Neural cell (in vitro differentiated cells): ENCODE data around the gene MAD1L1. TPM values are rescaled to one million over a fixed set of nuclear protein-coding genes. Genes with fewer than 3 reads are reported as not detected.

Experiments
- H2AFZ ChIP-seq: fragments of 200-600, 300-800 bp; sonication (generic), shearing (Covaris generic); 2 replicates; pipeline ENCODE4 v1.6.0; 2014; ENCODE audit warnings: low read depth, mild to moderate bottlenecking, antibody characterized with exemption, low read length, moderate library complexity
- H3F3A ChIP-seq: fragments of 200-600 bp; shearing (Covaris generic); 2 replicates; pipeline ENCODE4 v1.6.1; 2016; ENCODE audit warnings: mild to moderate bottlenecking, moderate library complexity, mixed read lengths, antibody characterized with exemption, low read length; ENCODE audit not compliant: insufficient read depth, poor library complexity, severe bottlenecking
- H3K27ac ChIP-seq: fragments of 200-600, 300-800 bp; sonication (generic), shearing (Covaris generic); 2 replicates; pipeline ENCODE4 v1.5.1; 2014; ENCODE audit warnings: mild to moderate bottlenecking, low read length, moderate library complexity
- H3K27me3 ChIP-seq: fragments of 300-800, 200-600 bp; sonication (generic), shearing (Covaris generic); 2 replicates; pipeline ENCODE4 v1.6.0; 2014; ENCODE audit warnings: mild to moderate bottlenecking, low read depth, low read length, moderate library complexity; ENCODE audit not compliant: insufficient read depth
- H3K36me3 ChIP-seq: fragments of 300-800, 200-600 bp; sonication (generic), shearing (Covaris generic); 2 replicates; pipeline ENCODE4 v1.5.1; 2014; ENCODE audit warnings: mild to moderate bottlenecking, antibody characterized with exemption, low read length, moderate library complexity; ENCODE audit not compliant: insufficient read depth
- H3K4me2 ChIP-seq: fragments of 300-800, 200-600 bp; sonication (generic), shearing (Covaris generic); 2 replicates; pipeline ENCODE4 v1.6.0; 2014; ENCODE audit warnings: mild to moderate bottlenecking, low read length
- H3K4me3 ChIP-seq: fragments of 300-800, 200-600 bp; sonication (generic), shearing (Covaris generic); 2 replicates; pipeline ENCODE4 v1.5.1; 2014; ENCODE audit warnings: mild to moderate bottlenecking, low read length, moderate library complexity
- H3K79me2 ChIP-seq: fragments of 200-600 bp; shearing (Covaris generic); replicated peaks from 2 replicates; pipeline ENCODE4 v1.6.0; 2014; ENCODE audit warnings: mild to moderate bottlenecking, low read length, moderate library complexity; ENCODE audit not compliant: insufficient read depth
- H3K9ac ChIP-seq: fragments of 300-800, 200-600 bp; sonication (generic), shearing (Covaris generic); 2 replicates; pipeline ENCODE4 v1.6.1; 2016; ENCODE audit warnings: mild to moderate bottlenecking, low read length, mixed read lengths
- H3K9me2 ChIP-seq: fragments of 200-600 bp; shearing (Covaris generic); 2 replicates; pipeline ENCODE4 v1.6.1; 2016; ENCODE audit warnings: mild to moderate bottlenecking, low read length, mixed read lengths; ENCODE audit not compliant: insufficient read depth
- H3K9me3 ChIP-seq: fragments of 200-600, 300-800 bp; sonication (generic), shearing (Covaris generic); 2 replicates; pipeline ENCODE4 v1.6.1; 2016; ENCODE audit warnings: mild to moderate bottlenecking, mixed run types, low read length, moderate library complexity, mixed read lengths
- H4K20me1 ChIP-seq: fragments of 200-600 bp; shearing (Covaris generic); 2 replicates; pipeline ENCODE4 v1.6.1; 2016; ENCODE audit warnings: mild to moderate bottlenecking, mixed run types; ENCODE audit not compliant: insufficient read depth
- EP300 ChIP-seq: fragments of 450-650 bp; conservative IDR thresholded peaks from 2 replicates; pipeline ENCODE4 v1.6.1; 2014; ENCODE audit warnings: antibody characterized with exemption, mild to moderate bottlenecking, moderate library complexity; ENCODE audit not compliant: poor library complexity, severe bottlenecking
- EZH2 ChIP-seq: fragments of 200-600, 300-800 bp; shearing (Covaris generic), sonication (generic); IDR thresholded peaks from 2 replicates; pipeline ENCODE4 v1.6.1; 2014; ENCODE audit warnings: antibody characterized with exemption, low read length, borderline replicate concordance, mild to moderate bottlenecking; ENCODE audit not compliant: insufficient read depth, poor library complexity, severe bottlenecking
- MXI1 ChIP-seq: fragments of 450-650 bp; conservative IDR thresholded peaks from 2 replicates; pipeline ENCODE4 v1.6.1; 2014; ENCODE audit warnings: antibody characterized with exemption, mild to moderate bottlenecking; ENCODE audit not compliant: poor library complexity, severe bottlenecking
- POLR2AphosphoS5 ChIP-seq: IDR thresholded peaks from 2 replicates; pipeline ENCODE4 v1.6.1; 2012
- RAD21 ChIP-seq: fragments of 450-650 bp; conservative IDR thresholded peaks from 2 replicates; pipeline ENCODE4 v1.6.1; 2014; ENCODE audit warnings: antibody characterized with exemption, mild to moderate bottlenecking, moderate library complexity
- SMC3 ChIP-seq: fragments of 450-650 bp; conservative IDR thresholded peaks from 2 replicates; pipeline ENCODE4 v1.6.1; 2014; ENCODE audit warnings: antibody characterized with exemption, mild to moderate bottlenecking, moderate library complexity; ENCODE audit not compliant: poor library complexity
- TAF1 ChIP-seq: IDR thresholded peaks from 2 replicates; pipeline ENCODE4 v1.6.1; 2012; ENCODE audit warnings: low read depth
- polyA plus RNA-seq: library from polyadenylated mRNA; depleted of rRNA; stranded (reverse); fragments of >200 nt; gene quantifications from 2 replicates; pipeline ENCODE4 v1.2.3, GENCODE V29; 2014
- TF ChIP-seq, protein P1 (sequence below): fragments of 450-650 bp; IDR thresholded peaks from 2 replicates; pipeline ENCODE4 v1.5.1; 2014; ENCODE audit warnings: antibody characterized with exemption, mild to moderate bottlenecking, moderate library complexity; ENCODE audit not compliant: poor library complexity, severe bottlenecking
- TF ChIP-seq, protein P2 (sequence below): IDR thresholded peaks from 2 replicates; pipeline ENCODE4 v1.6.1; 2012; ENCODE audit warnings: borderline replicate concordance

The MAD1L1 gene
- polyA plus RNA-seq, 1 donor from 2014 or later, result 31.4 TPM

GRCh38 chr7:2191016-2191415 is 41.7 kb downstream of the MAD1L1 start:
- no peaks in the 10 kb centered on the region for H4K20me1 ChIP-seq
- H3K9me2 ChIP-seq, result no peaks in the 10 kb centered on the region
- no peaks in the 10 kb centered on the region for H3K9me3 ChIP-seq
- H3K27ac ChIP-seq, result no peak overlapping the region
- no peak for TF ChIP-seq EP300
- no peak for TF ChIP-seq EZH2
- TF ChIP-seq, protein P1, sequence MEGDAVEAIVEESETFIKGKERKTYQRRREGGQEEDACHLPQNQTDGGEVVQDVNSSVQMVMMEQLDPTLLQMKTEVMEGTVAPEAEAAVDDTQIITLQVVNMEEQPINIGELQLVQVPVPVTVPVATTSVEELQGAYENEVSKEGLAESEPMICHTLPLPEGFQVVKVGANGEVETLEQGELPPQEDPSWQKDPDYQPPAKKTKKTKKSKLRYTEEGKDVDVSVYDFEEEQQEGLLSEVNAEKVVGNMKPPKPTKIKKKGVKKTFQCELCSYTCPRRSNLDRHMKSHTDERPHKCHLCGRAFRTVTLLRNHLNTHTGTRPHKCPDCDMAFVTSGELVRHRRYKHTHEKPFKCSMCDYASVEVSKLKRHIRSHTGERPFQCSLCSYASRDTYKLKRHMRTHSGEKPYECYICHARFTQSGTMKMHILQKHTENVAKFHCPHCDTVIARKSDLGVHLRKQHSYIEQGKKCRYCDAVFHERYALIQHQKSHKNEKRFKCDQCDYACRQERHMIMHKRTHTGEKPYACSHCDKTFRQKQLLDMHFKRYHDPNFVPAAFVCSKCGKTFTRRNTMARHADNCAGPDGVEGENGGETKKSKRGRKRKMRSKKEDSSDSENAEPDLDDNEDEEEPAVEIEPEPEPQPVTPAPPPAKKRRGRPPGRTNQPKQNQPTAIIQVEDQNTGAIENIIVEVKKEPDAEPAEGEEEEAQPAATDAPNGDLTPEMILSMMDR, result no peak
- TF ChIP-seq, protein P2, sequence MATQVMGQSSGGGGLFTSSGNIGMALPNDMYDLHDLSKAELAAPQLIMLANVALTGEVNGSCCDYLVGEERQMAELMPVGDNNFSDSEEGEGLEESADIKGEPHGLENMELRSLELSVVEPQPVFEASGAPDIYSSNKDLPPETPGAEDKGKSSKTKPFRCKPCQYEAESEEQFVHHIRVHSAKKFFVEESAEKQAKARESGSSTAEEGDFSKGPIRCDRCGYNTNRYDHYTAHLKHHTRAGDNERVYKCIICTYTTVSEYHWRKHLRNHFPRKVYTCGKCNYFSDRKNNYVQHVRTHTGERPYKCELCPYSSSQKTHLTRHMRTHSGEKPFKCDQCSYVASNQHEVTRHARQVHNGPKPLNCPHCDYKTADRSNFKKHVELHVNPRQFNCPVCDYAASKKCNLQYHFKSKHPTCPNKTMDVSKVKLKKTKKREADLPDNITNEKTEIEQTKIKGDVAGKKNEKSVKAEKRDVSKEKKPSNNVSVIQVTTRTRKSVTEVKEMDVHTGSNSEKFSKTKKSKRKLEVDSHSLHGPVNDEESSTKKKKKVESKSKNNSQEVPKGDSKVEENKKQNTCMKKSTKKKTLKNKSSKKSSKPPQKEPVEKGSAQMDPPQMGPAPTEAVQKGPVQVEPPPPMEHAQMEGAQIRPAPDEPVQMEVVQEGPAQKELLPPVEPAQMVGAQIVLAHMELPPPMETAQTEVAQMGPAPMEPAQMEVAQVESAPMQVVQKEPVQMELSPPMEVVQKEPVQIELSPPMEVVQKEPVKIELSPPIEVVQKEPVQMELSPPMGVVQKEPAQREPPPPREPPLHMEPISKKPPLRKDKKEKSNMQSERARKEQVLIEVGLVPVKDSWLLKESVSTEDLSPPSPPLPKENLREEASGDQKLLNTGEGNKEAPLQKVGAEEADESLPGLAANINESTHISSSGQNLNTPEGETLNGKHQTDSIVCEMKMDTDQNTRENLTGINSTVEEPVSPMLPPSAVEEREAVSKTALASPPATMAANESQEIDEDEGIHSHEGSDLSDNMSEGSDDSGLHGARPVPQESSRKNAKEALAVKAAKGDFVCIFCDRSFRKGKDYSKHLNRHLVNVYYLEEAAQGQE, result no peak
- no peak for TF ChIP-seq RAD21
- TF ChIP-seq TAF1, result no peak
- TF ChIP-seq MXI1, result no peak
- TF ChIP-seq SMC3, result no peak
- TF ChIP-seq POLR2AphosphoS5, result no peak
- H3K4me3 ChIP-seq, result no peak overlapping the region
- H3K9ac ChIP-seq, result no peak overlapping the region
- H3K27me3 ChIP-seq, result no peaks in the 10 kb centered on the region
- no peaks in the 10 kb centered on the region for H3F3A ChIP-seq
- peaks cover 11% of the 10 kb centered on the region for H3K36me3 ChIP-seq
- peaks cover 7% of the 10 kb centered on the region for H3K79me2 ChIP-seq
- H3K4me2 ChIP-seq, result no peak overlapping the region
- no peak overlapping the region for H2AFZ ChIP-seq

GRCh38 chr7:2190531-2190930 is 42.2 kb downstream of the MAD1L1 start:
- no peaks in the 10 kb centered on the region for H3K9me2 ChIP-seq
- H3K9me3 ChIP-seq, result no peaks in the 10 kb centered on the region
- no peak overlapping the region for H2AFZ ChIP-seq
- no peaks in the 10 kb centered on the region for H3K27me3 ChIP-seq
- H4K20me1 ChIP-seq, result no peaks in the 10 kb centered on the region
- no peak overlapping the region for H3K27ac ChIP-seq
- peaks cover 7% of the 10 kb centered on the region for H3K36me3 ChIP-seq
- no peak overlapping the region for H3K4me2 ChIP-seq
- H3K79me2 ChIP-seq, result peaks cover 7% of the 10 kb centered on the region
- H3F3A ChIP-seq, result no peaks in the 10 kb centered on the region
- H3K4me3 ChIP-seq, result no peak overlapping the region
- no peak overlapping the region for H3K9ac ChIP-seq
- TF ChIP-seq RAD21 (no peak), TAF1 (no peak), EZH2 (no peak), EP300 (no peak), POLR2AphosphoS5 (no peak), MXI1 (no peak), SMC3 (no peak)
- TF ChIP-seq, protein P1, result no peak
- TF ChIP-seq, protein P2, result no peak
